GM18505 (cell line): Measurements from ENCODE around the gene JARID2.
"Not testable (repeated sequence)": the region's sequence is repeated elsewhere in the genome, so short reads cannot be mapped to it uniquely, and the experiment has no call there.

Source experiments
- ATAC-seq: cut with Tn5 transposase; IDR thresholded peaks from one replicate; pipeline ENCODE4 v1.9.1; 2021; ENCODE audit not compliant: unreplicated experiment
- POLR2A ChIP-seq: IDR thresholded peaks from 4 replicates; pipeline ENCODE4 v1.6.1; 2011; ENCODE audit warnings: borderline replicate concordance; ENCODE audit not compliant: insufficient read depth, insufficient read length; ENCODE audit errors: extremely low read depth

JARID2 gene

GRCh38 chr6:15290962-15291704, 45.3 kb downstream of the JARID2 start:
- no peak for ATAC-seq
- no peak for TF ChIP-seq POLR2A

- no peak for TF ChIP-seq POLR2A
- ATAC-seq, result no peak
Measured at GRCh38 chr6:15292721-15293302, 46.9 kb downstream of the JARID2 start.

- ATAC-seq, result no peak
- TF ChIP-seq POLR2A, result no peak
Measured at GRCh38 chr6:15293674-15294073, 47.8 kb downstream of the JARID2 start.

GRCh38 chr6:15294504-15294903, 48.6 kb downstream of the JARID2 start:
- no peak for TF ChIP-seq POLR2A
- no peak for ATAC-seq

GRCh38 chr6:15296249-15296648, 50.4 kb downstream of the JARID2 start:
- TF ChIP-seq POLR2A, result no peak
- ATAC-seq, result no peak

- ATAC-seq, result no peak
- TF ChIP-seq POLR2A, result no peak
Measured at GRCh38 chr6:15296735-15297134, 50.9 kb downstream of the JARID2 start.

- ATAC-seq, result not testable (repeated sequence)
Measured at GRCh38 chr6:15297167-15297566, 51.3 kb downstream of the JARID2 start.

GRCh38 chr6:15297895-15298590, 52.2 kb downstream of the JARID2 start:
- ATAC-seq, result no peak
- no peak for TF ChIP-seq POLR2A

- TF ChIP-seq POLR2A, result no peak
- peak; percentile 67 for ATAC-seq
Measured at GRCh38 chr6:15299430-15300131, 53.7 kb downstream of the JARID2 start.

- ATAC-seq, result peak; percentile 37
- no peak for TF ChIP-seq POLR2A
Measured at GRCh38 chr6:15301179-15302006, 55.5 kb downstream of the JARID2 start.

GRCh38 chr6:15303162-15303919, 57.5 kb downstream of the JARID2 start:
- TF ChIP-seq POLR2A, result no peak
- no peak for ATAC-seq

GRCh38 chr6:15303920-15304291, 58.0 kb downstream of the JARID2 start:
- TF ChIP-seq POLR2A, result no peak
- no peak for ATAC-seq
